PFSK-1 (cell line): Measurements from ENCODE around the gene ZCWPW1.

Source experiments
- FOXP2 ChIP-seq: optimal IDR thresholded peaks from 2 replicates; pipeline ENCODE3; 2011; ENCODE audit warnings: borderline replicate concordance, control low read depth, inconsistent platforms; ENCODE audit not compliant: insufficient read depth; ENCODE audit errors: extremely low read length, extremely low read depth
- POLR2AphosphoS5 ChIP-seq: IDR thresholded peaks from 2 replicates; pipeline ENCODE4 v1.6.1; 2012; ENCODE audit warnings: low read depth, mild to moderate bottlenecking, control low read depth, low read length, moderate library complexity
- SIN3A ChIP-seq: IDR thresholded peaks from 2 replicates; pipeline ENCODE4 v1.6.1; 2012; ENCODE audit warnings: mild to moderate bottlenecking, low read length, moderate library complexity, borderline replicate concordance; ENCODE audit not compliant: insufficient read depth
- TAF1 ChIP-seq: IDR thresholded peaks from 2 replicates; pipeline ENCODE4 v1.6.1; 2012; ENCODE audit warnings: low read length, control low read depth, borderline replicate concordance; ENCODE audit not compliant: insufficient read depth
- TF ChIP-seq, protein P1 (sequence below), 2 experiments: IDR thresholded peaks; 2 replicates each; pipeline versions ENCODE4 v1.6.1 to v1.8.0; 2011 to 2012; ENCODE audit warnings: low read depth in 2 of 2, low read length in 2 of 2, control low read depth in 1 of 2, inconsistent platforms in 1 of 2, mild to moderate bottlenecking in 1 of 2, moderate library complexity in 1 of 2; ENCODE audit not compliant: insufficient read depth in 1 of 2

Gene ZCWPW1

DNA sequence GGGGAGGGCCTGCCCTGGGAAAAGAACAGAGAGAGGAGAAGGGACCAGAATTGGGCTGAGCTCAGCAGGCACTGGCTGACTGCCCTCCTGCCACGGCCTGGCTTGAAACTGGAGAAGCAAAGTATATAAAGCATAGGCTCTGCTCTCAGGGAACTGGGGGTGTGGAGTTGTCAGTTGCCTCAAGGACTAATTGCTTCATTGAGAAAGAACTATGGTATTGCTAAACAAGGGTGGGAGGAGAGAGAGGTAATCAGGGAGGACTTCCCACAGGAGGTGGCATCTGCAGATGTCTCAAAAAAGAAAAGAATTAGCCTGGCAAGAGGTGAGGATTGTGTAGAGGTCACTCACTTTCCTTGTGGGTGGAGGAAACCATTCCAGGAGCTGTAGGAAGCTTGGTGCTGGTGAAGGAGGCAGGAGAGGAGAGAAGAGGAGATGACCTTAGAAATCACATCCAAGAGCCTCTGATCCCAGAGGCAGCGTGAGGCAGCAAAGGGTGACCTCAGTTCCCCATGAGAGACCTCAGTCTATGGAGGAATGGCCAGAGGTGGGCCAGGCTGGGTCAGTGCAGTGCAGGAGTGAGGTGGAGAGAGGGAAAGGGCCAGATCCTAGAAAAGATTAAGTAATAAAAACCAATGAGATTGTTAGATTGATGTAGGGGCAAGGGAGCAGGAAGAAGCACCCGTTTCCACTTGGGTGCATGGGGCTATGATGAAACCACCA lies 68.2 kb downstream of the ZCWPW1 start:
- no peak for TF ChIP-seq SIN3A
- TF ChIP-seq FOXP2 = no peak
- TF ChIP-seq POLR2AphosphoS5 = no peak
- no peak for TF ChIP-seq TAF1
- TF ChIP-seq, protein P1, sequence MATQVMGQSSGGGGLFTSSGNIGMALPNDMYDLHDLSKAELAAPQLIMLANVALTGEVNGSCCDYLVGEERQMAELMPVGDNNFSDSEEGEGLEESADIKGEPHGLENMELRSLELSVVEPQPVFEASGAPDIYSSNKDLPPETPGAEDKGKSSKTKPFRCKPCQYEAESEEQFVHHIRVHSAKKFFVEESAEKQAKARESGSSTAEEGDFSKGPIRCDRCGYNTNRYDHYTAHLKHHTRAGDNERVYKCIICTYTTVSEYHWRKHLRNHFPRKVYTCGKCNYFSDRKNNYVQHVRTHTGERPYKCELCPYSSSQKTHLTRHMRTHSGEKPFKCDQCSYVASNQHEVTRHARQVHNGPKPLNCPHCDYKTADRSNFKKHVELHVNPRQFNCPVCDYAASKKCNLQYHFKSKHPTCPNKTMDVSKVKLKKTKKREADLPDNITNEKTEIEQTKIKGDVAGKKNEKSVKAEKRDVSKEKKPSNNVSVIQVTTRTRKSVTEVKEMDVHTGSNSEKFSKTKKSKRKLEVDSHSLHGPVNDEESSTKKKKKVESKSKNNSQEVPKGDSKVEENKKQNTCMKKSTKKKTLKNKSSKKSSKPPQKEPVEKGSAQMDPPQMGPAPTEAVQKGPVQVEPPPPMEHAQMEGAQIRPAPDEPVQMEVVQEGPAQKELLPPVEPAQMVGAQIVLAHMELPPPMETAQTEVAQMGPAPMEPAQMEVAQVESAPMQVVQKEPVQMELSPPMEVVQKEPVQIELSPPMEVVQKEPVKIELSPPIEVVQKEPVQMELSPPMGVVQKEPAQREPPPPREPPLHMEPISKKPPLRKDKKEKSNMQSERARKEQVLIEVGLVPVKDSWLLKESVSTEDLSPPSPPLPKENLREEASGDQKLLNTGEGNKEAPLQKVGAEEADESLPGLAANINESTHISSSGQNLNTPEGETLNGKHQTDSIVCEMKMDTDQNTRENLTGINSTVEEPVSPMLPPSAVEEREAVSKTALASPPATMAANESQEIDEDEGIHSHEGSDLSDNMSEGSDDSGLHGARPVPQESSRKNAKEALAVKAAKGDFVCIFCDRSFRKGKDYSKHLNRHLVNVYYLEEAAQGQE (IDR thresholded peaks at IDR 0.05; ENCODE audit: insufficient read depth in 1 of 2, low read depth in 2 of 2, low read length in 2 of 2) = no peak

DNA sequence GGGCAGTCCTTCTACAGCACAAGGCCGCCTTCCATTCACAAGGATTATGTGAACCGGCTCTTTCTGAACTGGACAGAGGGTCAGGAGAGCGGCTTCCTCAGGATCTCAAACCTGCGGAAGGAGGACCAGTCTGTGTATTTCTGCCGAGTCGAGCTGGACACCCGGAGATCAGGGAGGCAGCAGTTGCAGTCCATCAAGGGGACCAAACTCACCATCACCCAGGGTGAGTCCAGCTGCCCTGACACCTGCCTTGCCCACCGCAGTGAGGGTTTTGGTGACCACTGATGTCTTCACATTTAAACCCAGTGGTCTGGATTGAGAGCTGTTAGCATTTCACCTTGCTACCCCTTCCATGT lies 69.7 kb downstream of the ZCWPW1 start:
- no peak for TF ChIP-seq TAF1
- TF ChIP-seq, protein P1 (IDR thresholded peaks at IDR 0.05; ENCODE audit: insufficient read depth in 1 of 2, low read depth in 2 of 2, low read length in 2 of 2) = no peak
- TF ChIP-seq SIN3A = no peak
- TF ChIP-seq FOXP2 = no peak
- no peak for TF ChIP-seq POLR2AphosphoS5

DNA sequence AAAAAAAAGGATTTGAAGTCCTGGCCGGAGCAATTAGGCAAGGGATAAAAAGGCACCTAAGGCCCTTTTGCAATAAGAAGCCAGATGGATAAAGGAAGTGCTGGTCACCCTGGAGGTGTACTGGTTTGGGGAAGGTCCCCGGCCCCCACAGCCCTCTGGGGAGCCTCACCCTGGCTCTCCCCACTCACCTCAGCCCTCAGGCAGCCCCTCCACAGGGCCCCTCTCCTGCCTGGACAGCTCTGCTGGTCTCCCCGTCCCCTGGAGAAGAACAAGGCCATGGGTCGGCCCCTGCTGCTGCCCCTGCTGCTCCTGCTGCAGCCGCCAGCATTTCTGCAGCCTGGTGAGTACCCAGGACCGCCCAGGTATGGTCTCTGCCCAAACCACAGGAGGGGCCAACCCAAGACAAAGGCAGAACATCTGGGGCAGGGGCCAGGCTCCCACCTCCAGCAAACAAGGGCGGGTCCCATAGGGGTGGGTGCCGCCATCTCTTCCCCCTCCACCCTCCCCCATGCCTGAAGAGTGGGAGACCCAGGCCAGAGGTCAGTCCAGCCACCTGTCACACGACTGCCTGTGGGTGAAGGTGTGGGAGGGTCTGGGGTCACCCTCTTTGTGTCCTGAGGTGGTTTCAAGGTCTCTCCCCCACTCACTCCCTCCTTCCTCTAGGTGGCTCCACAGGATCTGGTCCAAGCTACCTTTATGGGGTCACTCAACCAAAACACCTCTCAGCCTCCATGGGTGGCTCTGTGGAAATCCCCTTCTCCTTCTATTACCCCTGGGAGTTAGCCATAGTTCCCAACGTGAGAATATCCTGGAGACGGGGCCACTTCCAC lies 70.3 kb downstream of the ZCWPW1 start, which contains the start of gene PILRB:
Gene PILRB (plus strand): TSS at position 91 of the 830 bp plus-strand sequence. CDS start 186 bp downstream, at position 277.
- TF ChIP-seq, protein P1 (IDR thresholded peaks at IDR 0.05; ENCODE audit: insufficient read depth in 1 of 2, low read depth in 2 of 2, low read length in 2 of 2) = no peak
- TF ChIP-seq POLR2AphosphoS5 (no peak), SIN3A (no peak), TAF1 (no peak), FOXP2 (no peak)

DNA sequence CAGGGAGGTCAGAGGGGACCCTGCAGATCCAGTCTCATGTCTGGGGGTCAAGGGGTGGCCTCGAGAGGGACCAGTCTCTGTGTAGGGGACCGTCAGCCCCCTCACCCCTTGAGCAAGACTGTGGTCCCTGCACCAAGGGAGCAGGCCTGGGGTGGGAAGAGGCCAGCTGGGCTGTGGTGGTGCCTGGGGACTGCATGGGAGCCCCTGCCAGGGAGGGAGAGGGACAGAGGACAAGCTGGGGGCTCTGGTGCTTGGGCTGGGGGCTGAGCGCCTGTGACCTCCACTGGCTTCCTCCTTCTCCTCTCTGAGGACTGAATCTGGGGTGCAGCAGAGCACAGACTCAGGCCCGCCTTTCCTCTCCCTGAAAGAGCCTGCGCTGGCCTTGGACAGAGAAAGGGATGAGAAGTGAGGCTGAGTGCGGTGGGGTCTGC lies 71.4 kb downstream of the ZCWPW1 start:
- no peak for TF ChIP-seq SIN3A
- no peak for TF ChIP-seq TAF1
- TF ChIP-seq, protein P1 (IDR thresholded peaks at IDR 0.05; ENCODE audit: insufficient read depth in 1 of 2, low read depth in 2 of 2, low read length in 2 of 2) = no peak
- no peak for TF ChIP-seq POLR2AphosphoS5
- no peak for TF ChIP-seq FOXP2
